Pancreas (tissue), 10 donors: ENCODE results near the gene TRA2A. TPM values are rescaled to one million over a fixed set of nuclear protein-coding genes. Genes with fewer than 3 reads are reported as not detected.
A peak's percentile ranks its signal among the peaks of the same experiment; 100 is the strongest.

Experiments
- ATAC-seq, 4 donors: fragments of 200-7000 bp; cut with Tn5 transposase; one replicate each; pipeline versions ENCODE4 v1.8.0 to v1.9.1; 2020; ENCODE audit warnings: mild to moderate bottlenecking in 4 of 4, moderate library complexity in 4 of 4
- DNase-seq, 6 donors: peaks; one replicate each; pipeline ENCODE4 v3.0.0-alpha.2; 2020
- FAIRE-seq: peaks from 2 replicates; lab custom pipeline; 2012; peaks lifted over from hg19 to GRCh38; lab: Jason Lieb, UNC
- H3K27ac ChIP-seq, 4 donors: fragments of 200-600 bp; sonication (generic); 1 replicate in 3 of 4; 2 replicates in 1 of 4; pipeline versions ENCODE4 v1.5.0 to v1.8.0; 2020
- H3K27me3 ChIP-seq, 4 donors: fragments of 200-600 bp; one replicate each; pipeline ENCODE4 v1.8.0; 2021
- H3K36me3 ChIP-seq, 3 donors: fragments of 200-600 bp; sonication (generic) in 1 of 3; one replicate each; pipeline versions ENCODE4 v1.5.0 to v1.8.0; 2020 to 2021
- H3K4me1 ChIP-seq, 3 donors: fragments of 200-600 bp; one replicate each; pipeline ENCODE4 v1.8.0; 2021
- H3K4me3 ChIP-seq, 4 donors: fragments of 200-600 bp; sonication (generic) in 2 of 4; one replicate each; pipeline versions ENCODE4 v1.5.0 to v1.8.0; 2020 to 2021
- H3K9me3 ChIP-seq, 4 donors: fragments of 200-600 bp; one replicate each; pipeline ENCODE4 v1.8.0; 2021
- CTCF ChIP-seq, 4 donors: fragments of 200-600 bp; sonication (generic) in 3 of 4; IDR thresholded peaks; one replicate each; pipeline versions ENCODE4 v1.5.0 to v1.8.0; 2021; ENCODE audit warnings: antibody characterized with exemption in 4 of 4
- WGBS, 2 donors: extraction: QIAGEN DNeasy Blood & Tissue Kit; methylation state at CpG; one replicate each; pipeline ENCODE4 v1.1.7; 2013; 5-methylcytosine and 5-hydroxymethylcytosine counted together
- intact Hi-C, 3 donors: fragments of 100-400 bp; cut with DNase I; formaldehyde crosslinking; loops; one replicate each; pipeline versions ENCODE4 v1.11.1 to v1.14.2; 2022
- polyA plus RNA-seq, 2 donors: library from polyadenylated mRNA; stranded (reverse); fragments of 200-250 nt; gene quantifications; one replicate each; pipeline ENCODE4 v1.2.3, GENCODE V29; 2013
- total RNA-seq, 6 donors: library from RNA; stranded (reverse); fragmentation: NEBNext Ultra II Directional in 4 of 6; extraction: Animal tissue kit (Norgen Biotek cat#: 25700) in 4 of 6; gene quantifications; one replicate each; pipeline versions ENCODE4 v1.2.1 to v1.2.4, GENCODE V29; 2021 to 2023
- donor health status: healthy with polysubstance abuse.
- donor health status: DM: no; HTN: no; CAD: no; lungs with moderate emphysema.
- donor health status: DM: no; HTN: no; CAD: no.
- donor health status: control.
- donor health status: control.
- donor health status: Bipolar disorder and iron deficiency.
- donor health status: DM: yes; HTN: yes; CAD: no.
- donor health status: DM: no; HTN: no; CAD: no.
- donor health status: DM: no; HTN: no; CAD: no.
- donor health status: DM: yes; HTN: yes; CAD: no.

Gene TRA2A
- total and polyA plus RNA-seq, 8 donors: 19.1 to 63.6 (median 28.4) TPM

GRCh38 chr7:23472956-23473843 lies 58.6 kb downstream of the TRA2A start:
- no peak for TF ChIP-seq CTCF (IDR thresholded peaks at IDR 0.05)
- 16 to 19% methylated on average over 16 of the region's 16 CpGs for WGBS, 2 donors
- ATAC-seq: no peak
- H3K27me3 ChIP-seq: peaks cover 38 to 85% (median 66%) of the 10 kb centered on the region in 4 donors
- no peak overlapping the region for H3K27ac ChIP-seq
- FAIRE-seq: no peak
- intact Hi-C loops: no loop called here
- H3K36me3 ChIP-seq: no peaks in the 10 kb centered on the region
- no peak overlapping the region for H3K4me3 ChIP-seq
- H3K9me3 ChIP-seq: no peaks in the 10 kb centered on the region
- H3K4me1 ChIP-seq: peaks cover 0 to 30% (median 9%) of the 10 kb centered on the region in 3 donors
- DNase-seq: no peak

- H3K9me3 ChIP-seq: no peaks in the 10 kb centered on the region
- peaks cover 0 to 35% (median 9%) of the 10 kb centered on the region in 3 donors for H3K4me1 ChIP-seq
- no peak for ATAC-seq
- TF ChIP-seq CTCF (IDR thresholded peaks at IDR 0.05): no peak
- no peaks in the 10 kb centered on the region for H3K36me3 ChIP-seq
- H3K4me3 ChIP-seq: no peak overlapping the region
- H3K27ac ChIP-seq: no peak overlapping the region
- no peak for FAIRE-seq
- H3K27me3 ChIP-seq: peaks cover 38 to 79% (median 64%) of the 10 kb centered on the region in 4 donors
- intact Hi-C loops: no loop called here
- no peak for DNase-seq
These were observed 59.2 kb downstream of the TRA2A start for GRCh38 chr7:23472556-23472955.

DNA sequence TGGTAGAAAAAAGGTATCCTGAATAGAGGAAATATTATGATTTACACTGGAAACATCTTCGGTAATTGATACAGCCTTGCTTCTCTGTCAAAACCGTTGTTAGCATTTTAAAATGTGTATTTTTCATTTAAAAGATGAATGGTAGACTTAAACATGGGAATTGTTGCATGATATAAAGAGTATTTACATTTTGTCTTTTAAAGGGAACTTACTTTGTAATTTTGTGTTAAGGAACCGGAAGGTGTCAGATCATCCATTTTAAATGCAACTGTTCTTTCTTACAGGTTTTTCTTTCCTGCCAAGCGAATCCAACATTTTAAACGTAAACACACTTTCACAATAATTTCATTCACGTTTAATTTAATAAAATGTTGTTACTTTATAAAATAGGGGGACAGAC lies 59.7 kb downstream of the TRA2A start:
- 60 to 61% methylated on average over 6 of the region's 6 CpGs for WGBS, 2 donors
- H3K4me3 ChIP-seq: no peak overlapping the region
- TF ChIP-seq CTCF (IDR thresholded peaks at IDR 0.05): no peak
- DNase-seq: no peak
- H3K9me3 ChIP-seq: no peaks in the 10 kb centered on the region
- H3K4me1 ChIP-seq: peaks cover 0 to 35% (median 9%) of the 10 kb centered on the region in 3 donors
- H3K27me3 ChIP-seq: peaks cover 37 to 77% (median 61%) of the 10 kb centered on the region in 4 donors
- intact Hi-C loops: no loop called here
- FAIRE-seq: no peak
- H3K36me3 ChIP-seq: no peaks in the 10 kb centered on the region
- no peak overlapping the region for H3K27ac ChIP-seq
- ATAC-seq: no peak

GRCh38 chr7:23471106-23471859 lies 60.5 kb downstream of the TRA2A start:
- DNase-seq (peak in 2 of 6 donors; percentile 57 to 63), FAIRE-seq (no peak), ATAC-seq (peak in 1 of 4 donors; percentile 11)
- Histone ChIP-seq H3K27ac (no peak overlapping the region), H3K4me1 (peaks cover 0 to 35% (median 9%) of the 10 kb centered on the region in 3 donors), H3K36me3 (no peaks in the 10 kb centered on the region), H3K27me3 (peaks cover 33 to 72% (median 54%) of the 10 kb centered on the region in 4 donors), H3K9me3 (no peaks in the 10 kb centered on the region), H3K4me3 (peak overlapping the region in 2 of 4 donors; percentile 2 to 17)
- intact Hi-C loops: no loop called here
- no peak for TF ChIP-seq CTCF (IDR thresholded peaks at IDR 0.05)
- WGBS, 2 donors: 7 to 10% methylated on average over 40 to 44 of the region's 44 CpGs
